Activated T-helper 1 cell treated with Interleukin-2 at 50 U/mL for 16 hours (primary cell): Measurements from ENCODE around the gene NOSTRIN.
A peak's percentile ranks its signal among the peaks of the same experiment; 100 is the strongest.
"Not testable (repeated sequence)": the region's sequence is repeated elsewhere in the genome, so short reads cannot be mapped to it uniquely, and the experiment has no call there.

Experiments
- DNase-seq: peaks from one replicate; pipeline ENCODE4 v3.0.0-alpha.2; 2020; ENCODE audit warnings: low read depth

The NOSTRIN gene

GRCh38 chr2:168882163-168882562 is 79.7 kb downstream of the NOSTRIN start:
- not testable (repeated sequence) for DNase-seq

GRCh38 chr2:168884975-168885374 is 82.5 kb downstream of the NOSTRIN start:
- DNase-seq: no peak

- DNase-seq: no peak
Measured at GRCh38 chr2:168889635-168890005, 87.2 kb downstream of the NOSTRIN start.

GRCh38 chr2:168890006-168890782 is 87.8 kb downstream of the NOSTRIN start, which contains the start of gene SPC25:
Gene SPC25, minus strand, starts transcription at chr2:168890430. Its CDS starts 911 bp downstream, at chr2:168889519.
- peak; percentile 61 for DNase-seq

- no peak for DNase-seq
Measured at GRCh38 chr2:168892327-168892726, 89.9 kb downstream of the NOSTRIN start.

- no peak for DNase-seq
Measured at GRCh38 chr2:168894101-168894500, 91.7 kb downstream of the NOSTRIN start.

GRCh38 chr2:168894720-168895119 is 92.3 kb downstream of the NOSTRIN start:
- no peak for DNase-seq

- DNase-seq: no peak
Measured at GRCh38 chr2:168895771-168896170, 93.3 kb downstream of the NOSTRIN start.

GRCh38 chr2:168896783-168897182 is 94.3 kb downstream of the NOSTRIN start:
- DNase-seq: no peak

- DNase-seq: no peak
Measured at GRCh38 chr2:168897449-168897848, 95.0 kb downstream of the NOSTRIN start.

GRCh38 chr2:168901003-168901402 is 98.6 kb downstream of the NOSTRIN start, which contains the start of gene G6PC2:
Gene G6PC2, plus strand, starts transcription at chr2:168901291. Its CDS starts 41 bp downstream, at chr2:168901332.
- no peak for DNase-seq

GRCh38 chr2:168903888-168904287 is 101.5 kb downstream of the NOSTRIN start:
- no peak for DNase-seq

GRCh38 chr2:168904358-168904757 is 101.9 kb downstream of the NOSTRIN start:
- DNase-seq: no peak

- no peak for DNase-seq
Measured at GRCh38 chr2:168907940-168908662, 105.7 kb downstream of the NOSTRIN start.

- no peak for DNase-seq
Measured at GRCh38 chr2:168910330-168910729, 107.9 kb downstream of the NOSTRIN start.

- DNase-seq: no peak
Measured at GRCh38 chr2:168912466-168912865, 110.0 kb downstream of the NOSTRIN start.

GRCh38 chr2:168912901-168913369 is 110.5 kb downstream of the NOSTRIN start:
- DNase-seq: no peak

- DNase-seq: no peak
Measured at GRCh38 chr2:168913495-168913894, 111.1 kb downstream of the NOSTRIN start.
